Ammon's horn (tissue), 1 donor: ENCODE results near the gene TEX36.
"Not testable (repeated sequence)": the region's sequence is repeated elsewhere in the genome, so short reads cannot be mapped to it uniquely, and the experiment has no call there.

Experiments
- DNase-seq: peaks from one replicate; pipeline ENCODE4 v3.0.0-alpha.2; 2016; ENCODE audit warnings: low spot score

TEX36 gene

GRCh38 chr10:125683063-125683462 lies at the start of gene TEX36:
Gene TEX36 (minus strand): TSS chr10:125683163. CDS start chr10:125682989, 174 bp downstream.
- DNase-seq, result no peak

- DNase-seq, result no peak
Measured at GRCh38 chr10:125727436-125727835, 44.5 kb upstream of the TEX36 start.

GRCh38 chr10:125726914-125727313 lies 44.0 kb upstream of the TEX36 start:
- no peak for DNase-seq

- no peak for DNase-seq
Measured at GRCh38 chr10:125722811-125723210, 39.8 kb upstream of the TEX36 start.

- peak; percentile 40 for DNase-seq
Measured at GRCh38 chr10:125721035-125721434, 38.1 kb upstream of the TEX36 start.

- DNase-seq, result peak; percentile 5
Measured at GRCh38 chr10:125720002-125720382, 37.0 kb upstream of the TEX36 start.

- DNase-seq, result peak; percentile 99
Measured at GRCh38 chr10:125719173-125720001, 36.4 kb upstream of the TEX36 start, which contains the start of gene EDRF1. Gene EDRF1 (plus strand): TSS chr10:125719709. CDS start chr10:125719808, 99 bp downstream.

- DNase-seq, result not testable (repeated sequence)
Measured at GRCh38 chr10:125714728-125715127, 31.8 kb upstream of the TEX36 start.

GRCh38 chr10:125711110-125711750 lies 28.3 kb upstream of the TEX36 start:
- no peak for DNase-seq

GRCh38 chr10:125709553-125710474 lies 26.9 kb upstream of the TEX36 start:
- no peak for DNase-seq

GRCh38 chr10:125708971-125709503 lies 26.1 kb upstream of the TEX36 start:
- no peak for DNase-seq

GRCh38 chr10:125707541-125708468 lies 24.8 kb upstream of the TEX36 start:
- DNase-seq, result no peak

GRCh38 chr10:125700355-125700911 lies 17.5 kb upstream of the TEX36 start:
- DNase-seq, result no peak

GRCh38 chr10:125699562-125700143 lies 16.7 kb upstream of the TEX36 start:
- no peak for DNase-seq

GRCh38 chr10:125698481-125698998 lies 15.6 kb upstream of the TEX36 start:
- peak; percentile 16 for DNase-seq

- not testable (repeated sequence) for DNase-seq
Measured at GRCh38 chr10:125696884-125697283, 13.9 kb upstream of the TEX36 start.

GRCh38 chr10:125694883-125695282 lies 11.9 kb upstream of the TEX36 start:
- DNase-seq, result no peak

- no peak for DNase-seq
Measured at GRCh38 chr10:125693524-125693847, 10.5 kb upstream of the TEX36 start.

GRCh38 chr10:125692601-125693523 lies 9.9 kb upstream of the TEX36 start:
- DNase-seq, result no peak
